Thoracic aorta (tissue), 2 donors: Measurements from ENCODE around the gene SELE. TPM values are rescaled to one million over a fixed set of nuclear protein-coding genes. Genes with fewer than 3 reads are reported as not detected.

Experiments
- ATAC-seq: fragments of 150-250 bp; one replicate; pipeline ENCODE4 v1.8.0; 2017; ENCODE audit warnings: low read depth; ENCODE audit not compliant: insufficient number of reproducible peaks, low FRiP score
- DNase-seq: peaks from one replicate; pipeline ENCODE4 v3.0.0-alpha.2; 2020; ENCODE audit warnings: low spot score
- H3K27ac ChIP-seq, 2 donors: fragments of 200-600 bp; sonication (generic); 1 replicate in 1 of 2; 2 replicates in 1 of 2; pipeline ENCODE4 v1.5.1; 2016; ENCODE audit warnings: mild to moderate bottlenecking in 2 of 2, moderate library complexity in 2 of 2
- H3K27me3 ChIP-seq: fragments of 200-600 bp; sonication (generic); replicated peaks from 2 replicates; pipeline ENCODE4 v1.6.0; 2016; ENCODE audit warnings: mild to moderate bottlenecking; ENCODE audit not compliant: insufficient read depth
- H3K36me3 ChIP-seq: fragments of 200-600 bp; sonication (generic); one replicate; pipeline ENCODE4 v1.5.1; 2016
- H3K4me1 ChIP-seq, 2 donors: fragments of 200-600 bp; sonication (generic); 1 replicate in 1 of 2; 2 replicates in 1 of 2; pipeline versions ENCODE4 v1.5.1 to v1.6.0; 2016; ENCODE audit warnings: low read depth in 2 of 2, mild to moderate bottlenecking in 1 of 2; ENCODE audit not compliant: control insufficient read depth in 1 of 2
- H3K4me3 ChIP-seq: fragments of 200-600 bp; sonication (generic); 2 replicates; pipeline ENCODE4 v1.5.1; 2016; ENCODE audit warnings: mild to moderate bottlenecking
- H3K9me3 ChIP-seq: fragments of 200-600 bp; sonication (generic); 2 replicates; pipeline ENCODE4 v1.5.1; 2016
- total RNA-seq, 2 donors: library from RNA; depleted of rRNA; stranded (reverse); fragments of >200 nt; gene quantifications; one replicate each; pipeline versions ENCODE4 v1.1.0 to v1.2.3, GENCODE V29; 2016
- TF ChIP-seq, protein P1 (sequence below): fragments of 200-600 bp; sonication (generic); IDR thresholded peaks from one replicate; pipeline ENCODE4 v1.5.1; 2019; ENCODE audit warnings: antibody characterized with exemption

SELE gene, protein sequence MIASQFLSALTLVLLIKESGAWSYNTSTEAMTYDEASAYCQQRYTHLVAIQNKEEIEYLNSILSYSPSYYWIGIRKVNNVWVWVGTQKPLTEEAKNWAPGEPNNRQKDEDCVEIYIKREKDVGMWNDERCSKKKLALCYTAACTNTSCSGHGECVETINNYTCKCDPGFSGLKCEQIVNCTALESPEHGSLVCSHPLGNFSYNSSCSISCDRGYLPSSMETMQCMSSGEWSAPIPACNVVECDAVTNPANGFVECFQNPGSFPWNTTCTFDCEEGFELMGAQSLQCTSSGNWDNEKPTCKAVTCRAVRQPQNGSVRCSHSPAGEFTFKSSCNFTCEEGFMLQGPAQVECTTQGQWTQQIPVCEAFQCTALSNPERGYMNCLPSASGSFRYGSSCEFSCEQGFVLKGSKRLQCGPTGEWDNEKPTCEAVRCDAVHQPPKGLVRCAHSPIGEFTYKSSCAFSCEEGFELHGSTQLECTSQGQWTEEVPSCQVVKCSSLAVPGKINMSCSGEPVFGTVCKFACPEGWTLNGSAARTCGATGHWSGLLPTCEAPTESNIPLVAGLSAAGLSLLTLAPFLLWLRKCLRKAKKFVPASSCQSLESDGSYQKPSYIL
- total RNA-seq, result 10 to 100 TPM in 1 of 2 donors, 1 to 10 TPM in 1; 3.4 to 28.8 TPM

DNA sequence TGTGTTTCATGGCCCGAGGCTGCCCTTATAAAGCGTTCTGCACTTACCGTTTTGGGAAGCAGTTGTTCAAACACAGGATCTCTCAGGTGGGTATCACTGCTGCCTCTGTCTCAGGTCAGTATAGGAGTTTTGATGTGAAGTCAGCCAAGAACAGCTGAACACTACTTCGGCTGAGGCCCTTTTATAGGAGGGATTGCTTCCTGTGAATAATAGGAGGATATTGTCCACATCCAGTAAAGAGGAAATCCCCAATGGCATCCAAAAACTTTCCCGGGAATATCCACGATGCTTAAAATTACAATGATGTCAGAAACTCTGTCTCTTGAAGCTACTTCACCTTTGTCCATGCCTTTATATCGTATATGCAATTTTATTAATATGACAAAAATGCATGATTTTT, at the start of gene SELE:
Gene SELE (minus strand): TSS at position 156 of the 400 bp plus-strand sequence. CDS start 467 bp downstream, outside the sequence.
- DNase-seq (no peak), ATAC-seq (no peak)
- TF ChIP-seq, protein P1, sequence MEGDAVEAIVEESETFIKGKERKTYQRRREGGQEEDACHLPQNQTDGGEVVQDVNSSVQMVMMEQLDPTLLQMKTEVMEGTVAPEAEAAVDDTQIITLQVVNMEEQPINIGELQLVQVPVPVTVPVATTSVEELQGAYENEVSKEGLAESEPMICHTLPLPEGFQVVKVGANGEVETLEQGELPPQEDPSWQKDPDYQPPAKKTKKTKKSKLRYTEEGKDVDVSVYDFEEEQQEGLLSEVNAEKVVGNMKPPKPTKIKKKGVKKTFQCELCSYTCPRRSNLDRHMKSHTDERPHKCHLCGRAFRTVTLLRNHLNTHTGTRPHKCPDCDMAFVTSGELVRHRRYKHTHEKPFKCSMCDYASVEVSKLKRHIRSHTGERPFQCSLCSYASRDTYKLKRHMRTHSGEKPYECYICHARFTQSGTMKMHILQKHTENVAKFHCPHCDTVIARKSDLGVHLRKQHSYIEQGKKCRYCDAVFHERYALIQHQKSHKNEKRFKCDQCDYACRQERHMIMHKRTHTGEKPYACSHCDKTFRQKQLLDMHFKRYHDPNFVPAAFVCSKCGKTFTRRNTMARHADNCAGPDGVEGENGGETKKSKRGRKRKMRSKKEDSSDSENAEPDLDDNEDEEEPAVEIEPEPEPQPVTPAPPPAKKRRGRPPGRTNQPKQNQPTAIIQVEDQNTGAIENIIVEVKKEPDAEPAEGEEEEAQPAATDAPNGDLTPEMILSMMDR, result no peak
- Histone ChIP-seq H3K36me3 (no peaks in the 10 kb centered on the region), H3K4me1 (no peaks in the 10 kb centered on the region), H3K27me3 (no peaks in the 10 kb centered on the region), H3K27ac (no peak within 1 kb of the TSS), H3K9me3 (no peaks in the 10 kb centered on the region), H3K4me3 (no peak within 1 kb of the TSS)

DNA sequence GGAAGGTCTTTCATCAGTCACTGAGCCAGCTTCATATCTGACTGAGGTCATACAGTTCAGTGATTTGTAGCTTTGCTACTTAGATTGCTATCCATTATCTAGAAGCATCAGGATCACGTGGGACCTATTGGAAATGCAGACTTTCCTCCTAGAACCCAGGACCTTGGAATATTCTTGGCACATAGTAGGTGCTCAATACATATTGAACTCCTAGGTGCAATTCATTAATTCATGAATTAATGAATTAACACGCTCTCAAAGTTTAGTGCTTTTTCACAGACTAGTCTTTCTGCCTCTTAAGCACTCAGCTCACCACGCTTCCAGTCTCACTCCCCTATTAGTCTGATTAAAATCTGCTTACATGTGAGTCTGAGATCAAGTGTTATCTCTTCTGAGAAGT, 48.7 kb upstream of the SELE start:
- no peaks in the 10 kb centered on the region for H3K9me3 ChIP-seq
- no peak overlapping the region for H3K4me3 ChIP-seq
- DNase-seq, result no peak
- H3K27me3 ChIP-seq, result no peaks in the 10 kb centered on the region
- TF ChIP-seq, protein P1, result no peak
- no peaks in the 10 kb centered on the region for H3K36me3 ChIP-seq
- H3K4me1 ChIP-seq, result peaks cover 4 to 22% of the 10 kb centered on the region in 2 donors
- H3K27ac ChIP-seq, result no peak overlapping the region
- ATAC-seq, result no peak

DNA sequence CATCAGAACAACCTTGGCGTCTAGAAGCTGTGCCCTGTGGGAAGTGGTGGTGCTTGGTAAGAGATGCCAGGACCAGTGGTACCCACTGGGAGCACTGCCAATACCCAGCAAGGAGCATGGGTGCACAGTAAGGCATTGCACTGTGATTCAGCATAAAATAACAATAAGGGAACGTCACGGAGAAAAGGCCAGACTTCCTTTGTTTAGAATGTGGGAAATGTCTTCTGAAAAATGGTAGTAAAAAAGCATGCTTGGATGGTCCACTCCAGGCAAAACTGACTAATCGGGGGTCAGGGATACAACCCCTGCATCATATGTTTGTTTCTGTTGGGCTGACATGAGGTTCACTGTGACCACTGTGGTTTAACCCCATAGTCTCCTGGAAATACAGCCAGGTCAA, 46.1 kb upstream of the SELE start:
- H3K4me1 ChIP-seq, result peaks cover 4 to 22% of the 10 kb centered on the region in 2 donors
- no peak for DNase-seq

DNA sequence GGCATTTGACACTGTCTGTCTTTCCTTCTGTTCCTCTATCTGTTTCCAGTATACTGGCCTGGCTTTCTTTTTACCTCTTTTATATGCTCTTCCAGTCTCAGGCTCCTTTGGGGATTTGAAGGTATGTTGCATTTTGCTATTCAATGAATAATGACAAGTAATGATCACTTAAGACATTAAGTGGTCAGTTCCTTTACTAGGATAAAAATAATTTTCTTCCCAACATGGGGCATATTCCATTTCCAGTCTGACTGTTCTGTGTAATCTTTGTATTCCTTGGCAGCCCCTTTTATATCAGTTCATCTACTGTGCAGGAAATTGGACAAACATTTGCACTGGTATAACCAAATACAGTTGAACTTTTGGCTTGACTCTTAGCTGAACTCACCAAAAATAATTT, 45.3 kb upstream of the SELE start:
- Histone ChIP-seq H3K4me1 (peaks cover 4 to 22% of the 10 kb centered on the region in 2 donors), H3K36me3 (no peaks in the 10 kb centered on the region), H3K27me3 (no peaks in the 10 kb centered on the region), H3K9me3 (no peaks in the 10 kb centered on the region), H3K4me3 (no peak overlapping the region), H3K27ac (no peak overlapping the region)
- DNase-seq (no peak), ATAC-seq (no peak)
- TF ChIP-seq, protein P1, result no peak

More for the DNA sequence above, 46.1 kb upstream of the SELE start:
- no peaks in the 10 kb centered on the region for H3K9me3 ChIP-seq
- H3K27me3 ChIP-seq, result no peaks in the 10 kb centered on the region
- TF ChIP-seq, protein P1, result no peak
- no peak overlapping the region for H3K4me3 ChIP-seq
- no peak for ATAC-seq
- peak overlapping the region; percentile 19 to 29 for H3K27ac ChIP-seq
- no peaks in the 10 kb centered on the region for H3K36me3 ChIP-seq

DNA sequence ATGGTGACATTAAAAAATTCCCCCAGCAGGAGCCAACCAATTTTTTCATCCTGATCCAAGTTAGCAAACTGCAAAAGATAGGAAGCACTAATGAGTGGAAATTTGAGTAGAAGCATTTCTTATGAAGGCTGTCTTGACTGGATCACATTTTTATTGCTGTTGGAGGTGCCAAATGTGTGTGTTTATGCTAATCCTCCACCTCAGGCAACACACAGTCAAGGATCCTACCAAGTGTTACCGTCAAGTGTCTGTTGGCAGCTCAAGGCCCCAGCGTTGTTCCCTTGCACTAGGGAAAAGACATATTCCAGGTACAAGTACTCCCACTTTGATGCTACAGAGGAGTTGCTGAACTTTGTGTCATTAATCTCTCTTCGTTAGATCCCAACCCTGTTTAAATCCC, 42.6 kb upstream of the SELE start:
- TF ChIP-seq, protein P1, result no peak
- H3K27ac ChIP-seq, result no peak overlapping the region
- H3K4me3 ChIP-seq, result no peak overlapping the region
- H3K4me1 ChIP-seq, result peaks cover 4 to 22% of the 10 kb centered on the region in 2 donors
- H3K36me3 ChIP-seq, result no peaks in the 10 kb centered on the region
- no peaks in the 10 kb centered on the region for H3K27me3 ChIP-seq
- ATAC-seq, result no peak
- DNase-seq, result no peak
- no peaks in the 10 kb centered on the region for H3K9me3 ChIP-seq
